ENCODE data around the gene ADNP2.

The ADNP2 gene

DNA sequence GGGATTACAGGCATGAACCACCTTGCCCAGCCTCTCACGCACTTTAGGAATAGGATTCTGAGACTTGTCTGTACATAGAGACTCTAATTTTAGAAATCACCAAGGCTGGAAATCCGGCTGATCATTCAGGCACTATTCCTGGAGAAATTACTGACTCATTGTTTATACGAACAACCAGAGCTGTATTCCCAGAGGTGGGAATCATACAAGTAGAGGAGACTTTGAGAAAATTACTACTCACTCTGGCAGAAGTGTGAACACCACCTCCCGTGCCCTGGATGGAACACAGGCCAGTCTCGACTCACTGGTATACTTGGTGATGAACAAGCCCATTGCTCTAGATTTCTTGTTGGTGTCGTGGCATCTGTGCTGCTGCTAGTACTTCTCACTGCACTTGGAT, 5.8 kb upstream of the ADNP2 start:
- DNase-seq (ENCODE audit: insufficient read length, low spot score) = no peak
- TF ChIP-seq SPI1 (IDR thresholded peaks at IDR 0.05; ENCODE audit: low read depth, low read length) (no peak), TAF1 (IDR thresholded peaks at IDR 0.05; ENCODE audit: low read depth, low read length) (no peak), PAX5 (IDR thresholded peaks at IDR 0.05; ENCODE audit: insufficient read depth, low read length, severe bottlenecking) (no peak), POLR2A (IDR thresholded peaks at IDR 0.05; ENCODE audit: low read depth, low read length) (no peak), POLR2AphosphoS5 (IDR thresholded peaks at IDR 0.05; ENCODE audit: low read depth, low read length) (no peak), POU2F2 (IDR thresholded peaks at IDR 0.05; ENCODE audit: low read depth, low read length) (no peak)
- no peak for FAIRE-seq

DNA sequence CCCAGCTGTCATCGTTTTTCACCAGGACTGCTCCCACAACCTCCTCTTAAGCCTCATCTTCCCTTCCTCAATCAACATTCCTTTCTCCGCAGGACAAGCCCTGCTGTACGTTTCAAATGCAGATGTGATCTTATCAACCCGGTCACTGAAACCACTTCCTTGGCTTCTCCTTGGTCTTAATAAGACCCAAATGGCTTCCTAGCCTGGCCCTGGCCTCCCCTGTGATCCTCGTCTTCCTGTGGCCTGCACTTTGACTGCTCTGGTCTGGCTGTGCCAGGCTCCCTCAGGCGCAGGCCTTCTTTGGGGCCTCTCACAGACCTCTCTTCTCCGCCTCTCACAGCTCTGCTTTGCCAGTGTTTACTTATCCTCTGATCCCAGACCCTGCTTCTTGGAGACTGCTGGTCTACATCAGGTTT, 4.7 kb upstream of the ADNP2 start:
- TF ChIP-seq POLR2AphosphoS5 (IDR thresholded peaks at IDR 0.05; ENCODE audit: low read depth, low read length) (no peak), TAF1 (IDR thresholded peaks at IDR 0.05; ENCODE audit: low read depth, low read length) (no peak), PAX5 (IDR thresholded peaks at IDR 0.05; ENCODE audit: insufficient read depth, low read length, severe bottlenecking) (no peak), POLR2A (IDR thresholded peaks at IDR 0.05; ENCODE audit: low read depth, low read length) (no peak), SPI1 (IDR thresholded peaks at IDR 0.05; ENCODE audit: low read depth, low read length) (no peak), POU2F2 (IDR thresholded peaks at IDR 0.05; ENCODE audit: low read depth, low read length) (no peak)
- no peak for FAIRE-seq
- DNase-seq (ENCODE audit: insufficient read length, low spot score) = no peak

DNA sequence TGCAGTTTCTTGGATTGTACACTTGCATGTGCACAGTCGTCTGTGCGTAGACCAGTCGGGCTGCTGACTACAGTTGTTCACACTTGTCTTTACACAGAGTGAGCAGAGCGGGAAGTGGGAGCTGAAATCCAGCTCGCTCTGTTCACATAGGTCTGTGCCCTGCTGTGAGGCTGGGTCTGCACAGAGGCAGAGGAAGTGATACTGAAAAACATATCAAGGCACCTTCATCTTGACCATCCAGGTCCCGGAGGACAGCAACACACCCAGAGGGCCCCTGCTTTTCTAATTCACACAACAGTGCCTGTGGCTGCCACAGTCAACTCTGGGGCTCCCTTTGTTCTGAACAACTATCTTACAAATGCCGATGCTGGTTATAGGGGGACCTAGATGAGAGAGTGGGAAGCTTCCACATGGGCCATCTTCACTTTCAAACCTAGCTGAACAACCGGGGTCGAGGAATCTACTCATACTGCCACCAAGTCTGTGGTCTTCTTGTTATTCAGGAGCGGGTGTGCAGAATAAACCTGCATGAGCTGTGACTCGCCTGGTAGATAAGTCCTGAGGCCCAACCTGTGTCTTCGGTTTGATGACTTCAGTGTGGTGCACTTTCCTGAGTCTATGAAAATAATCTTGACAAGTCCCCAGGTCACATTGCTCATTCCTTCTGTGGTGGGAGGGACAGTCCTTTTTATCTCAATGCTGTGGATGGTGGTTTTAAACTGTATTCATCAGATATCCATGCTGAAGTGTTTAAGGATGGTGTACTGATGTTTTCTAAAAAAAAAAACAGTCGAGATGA, 3.5 kb upstream of the ADNP2 start:
- TF ChIP-seq PAX5 (IDR thresholded peaks at IDR 0.05; ENCODE audit: insufficient read depth, low read length, severe bottlenecking) = no peak
- TF ChIP-seq SPI1 (IDR thresholded peaks at IDR 0.05; ENCODE audit: low read depth, low read length) = peak; percentile 95
- peak; percentile 95 for FAIRE-seq
- no peak for DNase-seq (ENCODE audit: insufficient read length, low spot score)

- TF ChIP-seq POLR2AphosphoS5 (IDR thresholded peaks at IDR 0.05; ENCODE audit: low read depth, low read length) (no peak), PAX5 (IDR thresholded peaks at IDR 0.05; ENCODE audit: insufficient read depth, low read length, severe bottlenecking) (no peak), POLR2A (IDR thresholded peaks at IDR 0.05; ENCODE audit: low read depth, low read length) (no peak), SPI1 (IDR thresholded peaks at IDR 0.05; ENCODE audit: low read depth, low read length) (no peak), POU2F2 (IDR thresholded peaks at IDR 0.05; ENCODE audit: low read depth, low read length) (no peak), TAF1 (IDR thresholded peaks at IDR 0.05; ENCODE audit: low read depth, low read length) (no peak)
- FAIRE-seq = no peak
- DNase-seq (ENCODE audit: insufficient read length, low spot score) = no peak
Observed at GRCh38 chr18:80106482-80107051, 2.5 kb upstream of the ADNP2 start.

- TF ChIP-seq POLR2A (IDR thresholded peaks at IDR 0.05; ENCODE audit: low read depth, low read length) = no peak
- TF ChIP-seq POLR2AphosphoS5 (IDR thresholded peaks at IDR 0.05; ENCODE audit: low read depth, low read length) = no peak
- TF ChIP-seq SPI1 (IDR thresholded peaks at IDR 0.05; ENCODE audit: low read depth, low read length) = no peak
- TF ChIP-seq POU2F2 (IDR thresholded peaks at IDR 0.05; ENCODE audit: low read depth, low read length) = no peak
- TF ChIP-seq PAX5 (IDR thresholded peaks at IDR 0.05; ENCODE audit: insufficient read depth, low read length, severe bottlenecking) = no peak
- FAIRE-seq (no peak), DNase-seq (ENCODE audit: insufficient read length, low spot score) (no peak)
Observed at GRCh38 chr18:80107426-80107825, 1.6 kb upstream of the ADNP2 start.

GRCh38 chr18:80108121-80108536, 933 bp upstream of the ADNP2 start:
- FAIRE-seq = no peak
- no peak for TF ChIP-seq TAF1 (IDR thresholded peaks at IDR 0.05; ENCODE audit: low read depth, low read length)
- TF ChIP-seq POU2F2 (IDR thresholded peaks at IDR 0.05; ENCODE audit: low read depth, low read length) = no peak
- no peak for TF ChIP-seq SPI1 (IDR thresholded peaks at IDR 0.05; ENCODE audit: low read depth, low read length)
- TF ChIP-seq POLR2A (IDR thresholded peaks at IDR 0.05; ENCODE audit: low read depth, low read length) = no peak
- DNase-seq (ENCODE audit: insufficient read length, low spot score) = no peak

GRCh38 chr18:80109676-80110078, 615 bp downstream of the ADNP2 start:
- TF ChIP-seq PAX5 (IDR thresholded peaks at IDR 0.05; ENCODE audit: insufficient read depth, low read length, severe bottlenecking) = no peak
- no peak for TF ChIP-seq POLR2A (IDR thresholded peaks at IDR 0.05; ENCODE audit: low read depth, low read length)
- no peak for TF ChIP-seq POU2F2 (IDR thresholded peaks at IDR 0.05; ENCODE audit: low read depth, low read length)
- DNase-seq (ENCODE audit: insufficient read length, low spot score) (peak; percentile 43), FAIRE-seq (peak; percentile 43)

GRCh38 chr18:80112624-80113248, 3.7 kb downstream of the ADNP2 start:
- TF ChIP-seq TAF1 (IDR thresholded peaks at IDR 0.05; ENCODE audit: low read depth, low read length) (no peak), PAX5 (IDR thresholded peaks at IDR 0.05; ENCODE audit: insufficient read depth, low read length, severe bottlenecking) (no peak), POLR2AphosphoS5 (IDR thresholded peaks at IDR 0.05; ENCODE audit: low read depth, low read length) (no peak), SPI1 (IDR thresholded peaks at IDR 0.05; ENCODE audit: low read depth, low read length) (no peak), POLR2A (IDR thresholded peaks at IDR 0.05; ENCODE audit: low read depth, low read length) (no peak), POU2F2 (IDR thresholded peaks at IDR 0.05; ENCODE audit: low read depth, low read length) (no peak)
- FAIRE-seq (no peak), DNase-seq (ENCODE audit: insufficient read length, low spot score) (no peak)

GRCh38 chr18:80115035-80115434, 6.0 kb downstream of the ADNP2 start:
- DNase-seq (ENCODE audit: insufficient read length, low spot score) (no peak), FAIRE-seq (peak; percentile 67)
- TF ChIP-seq POU2F2 (IDR thresholded peaks at IDR 0.05; ENCODE audit: low read depth, low read length) (no peak), POLR2AphosphoS5 (IDR thresholded peaks at IDR 0.05; ENCODE audit: low read depth, low read length) (no peak; the same call in 1 of the 2 replicates), TAF1 (IDR thresholded peaks at IDR 0.05; ENCODE audit: low read depth, low read length) (no peak), PAX5 (IDR thresholded peaks at IDR 0.05; ENCODE audit: insufficient read depth, low read length, severe bottlenecking) (no peak)

- DNase-seq (ENCODE audit: insufficient read length, low spot score) = no peak
- FAIRE-seq = no peak
- TF ChIP-seq POU2F2 (IDR thresholded peaks at IDR 0.05; ENCODE audit: low read depth, low read length) (no peak), SPI1 (IDR thresholded peaks at IDR 0.05; ENCODE audit: low read depth, low read length) (no peak), PAX5 (IDR thresholded peaks at IDR 0.05; ENCODE audit: insufficient read depth, low read length, severe bottlenecking) (no peak), POLR2A (IDR thresholded peaks at IDR 0.05; ENCODE audit: low read depth, low read length) (no peak), POLR2AphosphoS5 (IDR thresholded peaks at IDR 0.05; ENCODE audit: low read depth, low read length) (no peak), TAF1 (IDR thresholded peaks at IDR 0.05; ENCODE audit: low read depth, low read length) (no peak)
Observed at GRCh38 chr18:80119111-80119510, 10.0 kb downstream of the ADNP2 start.
